Nephron progenitor cell (in vitro differentiated cells): ENCODE results near the gene IFIT3.

ENCODE experiments used
- DNase-seq: peaks from one replicate; pipeline ENCODE4 v3.0.0; 2021
- H3K27ac Mint-ChIP-seq: 2 replicates; pipeline ENCODE4 v1.8.0; 2021; ENCODE audit warnings: mild to moderate bottlenecking, moderate library complexity, mixed read lengths
- H3K27me3 Mint-ChIP-seq: 2 replicates; pipeline ENCODE4 v1.8.0; 2021; ENCODE audit warnings: mild to moderate bottlenecking, low read depth, mixed read lengths; ENCODE audit not compliant: poor library complexity
- H3K36me3 Mint-ChIP-seq: 2 replicates; pipeline ENCODE4 v1.8.0; 2021; ENCODE audit warnings: low read depth, mixed read lengths
- H3K4me1 Mint-ChIP-seq: 2 replicates; pipeline ENCODE4 v1.8.0; 2021; ENCODE audit warnings: mixed read lengths
- H3K4me3 Mint-ChIP-seq: 2 replicates; pipeline ENCODE4 v1.8.0; 2021; ENCODE audit warnings: mild to moderate bottlenecking, moderate library complexity, mixed read lengths
- H3K9me3 Mint-ChIP-seq: 2 replicates; pipeline ENCODE4 v1.8.0; 2021; ENCODE audit warnings: mild to moderate bottlenecking, moderate library complexity, mixed read lengths
- TF ChIP-seq, protein P1 (sequence below): fragments of 200-600 bp; sonication (generic); IDR thresholded peaks from 2 replicates; pipeline ENCODE4 v1.5.0; 2021; ENCODE audit warnings: antibody characterized with exemption

Gene IFIT3

DNA sequence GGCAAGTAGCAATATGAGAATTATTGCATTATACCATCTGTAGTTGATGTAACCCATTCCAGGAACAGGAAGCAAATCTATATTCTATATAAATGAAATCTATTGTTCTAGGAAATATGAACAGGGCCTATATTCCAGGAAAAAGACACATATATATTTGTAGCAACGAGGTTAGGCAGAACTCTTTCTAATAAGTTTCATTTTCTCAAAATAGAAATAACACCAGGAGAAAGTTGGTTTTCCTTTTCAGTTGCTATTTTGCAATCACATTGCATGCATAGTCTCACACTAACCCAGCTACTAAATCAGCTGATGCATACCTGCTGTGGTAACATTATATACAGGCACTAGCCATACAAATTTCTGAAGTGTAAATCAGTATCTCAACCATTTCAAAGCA lies 32.2 kb upstream of the IFIT3 start:
- TF ChIP-seq, protein P1, sequence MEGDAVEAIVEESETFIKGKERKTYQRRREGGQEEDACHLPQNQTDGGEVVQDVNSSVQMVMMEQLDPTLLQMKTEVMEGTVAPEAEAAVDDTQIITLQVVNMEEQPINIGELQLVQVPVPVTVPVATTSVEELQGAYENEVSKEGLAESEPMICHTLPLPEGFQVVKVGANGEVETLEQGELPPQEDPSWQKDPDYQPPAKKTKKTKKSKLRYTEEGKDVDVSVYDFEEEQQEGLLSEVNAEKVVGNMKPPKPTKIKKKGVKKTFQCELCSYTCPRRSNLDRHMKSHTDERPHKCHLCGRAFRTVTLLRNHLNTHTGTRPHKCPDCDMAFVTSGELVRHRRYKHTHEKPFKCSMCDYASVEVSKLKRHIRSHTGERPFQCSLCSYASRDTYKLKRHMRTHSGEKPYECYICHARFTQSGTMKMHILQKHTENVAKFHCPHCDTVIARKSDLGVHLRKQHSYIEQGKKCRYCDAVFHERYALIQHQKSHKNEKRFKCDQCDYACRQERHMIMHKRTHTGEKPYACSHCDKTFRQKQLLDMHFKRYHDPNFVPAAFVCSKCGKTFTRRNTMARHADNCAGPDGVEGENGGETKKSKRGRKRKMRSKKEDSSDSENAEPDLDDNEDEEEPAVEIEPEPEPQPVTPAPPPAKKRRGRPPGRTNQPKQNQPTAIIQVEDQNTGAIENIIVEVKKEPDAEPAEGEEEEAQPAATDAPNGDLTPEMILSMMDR: no peak
- peaks cover 7% of the 10 kb centered on the region for H3K36me3 Mint-ChIP-seq
- H3K4me1 Mint-ChIP-seq: no peaks in the 10 kb centered on the region
- no peaks in the 10 kb centered on the region for H3K27me3 Mint-ChIP-seq
- H3K4me3 Mint-ChIP-seq: no peak overlapping the region
- peaks cover 23% of the 10 kb centered on the region for H3K9me3 Mint-ChIP-seq
- DNase-seq: no peak
- no peak overlapping the region for H3K27ac Mint-ChIP-seq

- no peak for DNase-seq
- H3K36me3 Mint-ChIP-seq: peaks cover 7% of the 10 kb centered on the region
- H3K9me3 Mint-ChIP-seq: peaks cover 26% of the 10 kb centered on the region
- H3K4me3 Mint-ChIP-seq: no peak overlapping the region
- no peak overlapping the region for H3K27ac Mint-ChIP-seq
- no peaks in the 10 kb centered on the region for H3K27me3 Mint-ChIP-seq
- TF ChIP-seq, protein P1: no peak
- no peaks in the 10 kb centered on the region for H3K4me1 Mint-ChIP-seq
Observed at GRCh38 chr10:89296220-89296648, 31.6 kb upstream of the IFIT3 start.

DNA sequence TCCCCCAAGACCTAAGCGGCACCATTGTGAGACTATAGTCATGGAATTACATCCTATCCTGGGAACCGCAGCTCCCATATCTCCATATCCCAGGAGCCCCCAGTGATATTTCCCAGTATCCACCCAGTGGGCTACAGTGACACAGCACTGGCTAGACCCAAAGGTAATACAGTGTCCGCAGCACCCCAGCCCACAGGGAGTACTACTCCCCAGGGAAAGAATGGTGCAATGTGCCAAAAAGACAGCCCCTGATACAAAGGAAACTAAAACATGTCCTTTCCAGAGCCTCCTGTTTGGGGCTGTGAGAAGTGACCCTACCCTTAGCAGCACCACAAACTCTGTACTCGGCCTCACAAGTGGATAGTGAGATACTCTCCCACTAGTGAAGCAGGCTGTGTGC lies 30.4 kb upstream of the IFIT3 start:
- Mint-ChIP-seq H3K27me3 (no peaks in the 10 kb centered on the region), H3K9me3 (peaks cover 26% of the 10 kb centered on the region), H3K27ac (no peak overlapping the region), H3K4me3 (no peak overlapping the region), H3K4me1 (peaks cover 9% of the 10 kb centered on the region), H3K36me3 (peaks cover 7% of the 10 kb centered on the region)
- TF ChIP-seq, protein P1: no peak
- DNase-seq: no peak

DNA sequence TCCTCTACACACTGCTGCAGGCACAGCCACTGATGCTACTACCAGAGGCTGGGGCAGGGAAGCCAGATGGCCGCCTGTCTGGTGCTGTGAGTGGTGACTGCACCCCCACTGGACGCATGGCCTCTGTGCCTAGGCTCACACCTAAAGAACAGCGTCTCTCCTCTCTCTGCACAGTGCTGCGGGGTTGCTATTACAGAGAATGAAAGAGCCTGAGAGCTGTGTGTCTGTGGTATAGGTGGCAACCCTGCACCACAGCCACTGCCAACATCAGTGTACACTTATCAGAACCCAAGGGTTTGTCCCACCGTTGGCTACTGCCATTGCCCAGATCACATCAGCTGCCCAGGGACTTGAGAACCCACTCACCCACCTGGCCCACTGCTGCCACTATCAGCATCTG lies 30.0 kb upstream of the IFIT3 start:
- no peak for DNase-seq
- Mint-ChIP-seq H3K4me1 (peaks cover 14% of the 10 kb centered on the region), H3K27ac (no peak overlapping the region), H3K9me3 (peaks cover 26% of the 10 kb centered on the region), H3K27me3 (no peaks in the 10 kb centered on the region), H3K36me3 (peaks cover 7% of the 10 kb centered on the region), H3K4me3 (no peak overlapping the region)
- TF ChIP-seq, protein P1: no peak

GRCh38 chr10:89299031-89299430 lies 28.8 kb upstream of the IFIT3 start:
- peaks cover 20% of the 10 kb centered on the region for H3K4me1 Mint-ChIP-seq

GRCh38 chr10:89301232-89301631 lies 26.6 kb upstream of the IFIT3 start:
- no peak overlapping the region for H3K4me3 Mint-ChIP-seq
- TF ChIP-seq, protein P1: no peak
- no peak overlapping the region for H3K27ac Mint-ChIP-seq
- H3K27me3 Mint-ChIP-seq: no peaks in the 10 kb centered on the region
- H3K9me3 Mint-ChIP-seq: peaks cover 22% of the 10 kb centered on the region
- H3K4me1 Mint-ChIP-seq: peaks cover 28% of the 10 kb centered on the region
- DNase-seq: no peak
- H3K36me3 Mint-ChIP-seq: peaks cover 7% of the 10 kb centered on the region

More at GRCh38 chr10:89299031-89299430, 28.8 kb upstream of the IFIT3 start:
- DNase-seq: no peak
- Mint-ChIP-seq H3K27me3 (no peaks in the 10 kb centered on the region), H3K4me3 (no peak overlapping the region), H3K9me3 (peaks cover 22% of the 10 kb centered on the region), H3K27ac (no peak overlapping the region), H3K36me3 (peaks cover 7% of the 10 kb centered on the region)
- TF ChIP-seq, protein P1: no peak
